Endodermal cell (in vitro differentiated cells): ENCODE results near the gene PPFIBP2. TPM values are rescaled to one million over a fixed set of nuclear protein-coding genes. Genes with fewer than 3 reads are reported as not detected.

Experiments used
- DNase-seq: peaks from one replicate; pipeline ENCODE4 v3.0.0-alpha.2; 2017
- H3K27ac ChIP-seq: 2 replicates; pipeline ENCODE4 v1.5.1; 2013; ENCODE audit warnings: mild to moderate bottlenecking, low read depth, low read length, moderate library complexity
- H3K27me3 ChIP-seq: 2 replicates; pipeline ENCODE4 v1.6.1; 2013; ENCODE audit warnings: mild to moderate bottlenecking, low read length, moderate library complexity; ENCODE audit not compliant: insufficient read depth, control insufficient read depth, poor library complexity, severe bottlenecking
- H3K36me3 ChIP-seq: 2 replicates; pipeline ENCODE4 v1.7.0; 2013; ENCODE audit warnings: mild to moderate bottlenecking, low read length, moderate library complexity; ENCODE audit not compliant: control insufficient read depth, insufficient read depth
- H3K4me1 ChIP-seq: one replicate; pipeline ENCODE4 v1.7.0; 2013; ENCODE audit warnings: low read length; ENCODE audit not compliant: control insufficient read depth, insufficient read depth
- H3K4me3 ChIP-seq: 2 replicates; pipeline ENCODE4 v1.5.1; 2013; ENCODE audit warnings: mild to moderate bottlenecking, low read length, moderate library complexity
- H3K9ac ChIP-seq: 2 replicates; pipeline ENCODE4 v1.6.1; 2013; ENCODE audit warnings: mild to moderate bottlenecking, low read length, moderate library complexity; ENCODE audit not compliant: poor library complexity, severe bottlenecking; ENCODE audit errors: extremely low read depth
- H3K9me3 ChIP-seq: 2 replicates; pipeline ENCODE4 v1.6.1; 2013; ENCODE audit warnings: mild to moderate bottlenecking, low read length, moderate library complexity; ENCODE audit not compliant: control insufficient read depth
- H3K27ac Mint-ChIP-seq: 2 replicates; pipeline ENCODE4 v1.8.0; 2020; ENCODE audit warnings: mixed read lengths
- H3K27me3 Mint-ChIP-seq: 2 replicates; pipeline ENCODE4 v1.8.0; 2021; ENCODE audit warnings: mild to moderate bottlenecking, mixed read lengths; ENCODE audit not compliant: insufficient read depth
- H3K36me3 Mint-ChIP-seq: 2 replicates; pipeline ENCODE4 v1.8.0; 2020; ENCODE audit warnings: low read depth, mixed read lengths
- H3K4me1 Mint-ChIP-seq: 2 replicates; pipeline ENCODE4 v1.8.0; 2020; ENCODE audit warnings: mixed read lengths
- H3K4me3 Mint-ChIP-seq: 2 replicates; pipeline ENCODE4 v1.8.0; 2020; ENCODE audit warnings: mild to moderate bottlenecking, moderate library complexity, mixed read lengths
- H3K9me3 Mint-ChIP-seq: 2 replicates; pipeline ENCODE4 v1.8.0; 2020; ENCODE audit warnings: mild to moderate bottlenecking, mixed read lengths
- WGBS, 2 experiments: methylation state at CpG; one replicate each; pipeline versions ENCODE4 v1.1.5 to v1.1.7; 2013; ENCODE audit warnings: missing lambda C conversion rate in 2 of 2, mixed read lengths in 1 of 2; ENCODE audit not compliant: insufficient coverage in 1 of 2, insufficient read length in 1 of 2; 5-methylcytosine and 5-hydroxymethylcytosine counted together
- total RNA-seq, 2 donors: library from RNA; stranded (reverse); fragmentation: NEBNext Ultra II Directional in 1 of 2; extraction: Animal tissue kit (Norgen Biotek cat#: 25700) in 1 of 2; gene quantifications; 2 replicates in 1 of 2; 3 replicates in 1 of 2; pipeline ENCODE4 v1.2.1, GENCODE V29; 2021
- TF ChIP-seq, protein P1 (sequence below): fragments of 200-600 bp; sonication (generic); conservative IDR thresholded peaks from 2 replicates; pipeline ENCODE4 v1.5.0; 2021; ENCODE audit warnings: antibody characterized with exemption, mild to moderate bottlenecking

Gene PPFIBP2
- total RNA-seq, 2 donors from 2014 or later = 149 to 195 TPM

DNA sequence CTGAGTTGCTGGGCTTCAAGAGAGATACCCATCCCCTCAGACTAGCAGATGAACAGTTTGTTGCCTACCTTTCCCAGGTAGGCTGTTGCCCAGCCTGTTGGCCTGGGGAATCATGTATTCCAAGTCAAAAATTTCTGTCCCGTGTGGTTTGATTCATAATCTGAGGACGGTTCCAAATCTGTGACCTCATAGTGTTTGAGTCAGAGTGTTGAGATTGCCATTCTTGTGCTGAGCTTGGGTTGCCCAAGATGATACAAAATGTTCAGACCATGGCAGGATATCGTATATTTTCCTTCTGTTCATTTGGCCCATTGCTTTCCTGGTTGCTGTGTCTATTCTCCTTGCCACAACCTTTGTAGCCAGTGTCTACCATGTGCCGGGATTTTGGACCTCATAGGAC lies 95.2 kb downstream of the PPFIBP2 start:
- WGBS, 2 experiments = 86 to 94% methylated on average over 4 of the region's 4 CpGs
- Histone ChIP-seq H3K4me3 (peak overlapping the region; percentile 73), H3K4me1 (peaks cover 18% of the 10 kb centered on the region), H3K27me3 (no peaks in the 10 kb centered on the region), H3K9me3 (no peaks in the 10 kb centered on the region), H3K9ac (no peak overlapping the region), H3K36me3 (peaks cover 41% of the 10 kb centered on the region), H3K27ac (no peak overlapping the region)
- Mint-ChIP-seq H3K27me3 (no peaks in the 10 kb centered on the region), H3K36me3 (peaks cover 54% of the 10 kb centered on the region), H3K4me3 (no peak overlapping the region), H3K27ac (no peak overlapping the region), H3K9me3 (no peaks in the 10 kb centered on the region), H3K4me1 (peaks cover 48% of the 10 kb centered on the region)
- TF ChIP-seq, protein P1, sequence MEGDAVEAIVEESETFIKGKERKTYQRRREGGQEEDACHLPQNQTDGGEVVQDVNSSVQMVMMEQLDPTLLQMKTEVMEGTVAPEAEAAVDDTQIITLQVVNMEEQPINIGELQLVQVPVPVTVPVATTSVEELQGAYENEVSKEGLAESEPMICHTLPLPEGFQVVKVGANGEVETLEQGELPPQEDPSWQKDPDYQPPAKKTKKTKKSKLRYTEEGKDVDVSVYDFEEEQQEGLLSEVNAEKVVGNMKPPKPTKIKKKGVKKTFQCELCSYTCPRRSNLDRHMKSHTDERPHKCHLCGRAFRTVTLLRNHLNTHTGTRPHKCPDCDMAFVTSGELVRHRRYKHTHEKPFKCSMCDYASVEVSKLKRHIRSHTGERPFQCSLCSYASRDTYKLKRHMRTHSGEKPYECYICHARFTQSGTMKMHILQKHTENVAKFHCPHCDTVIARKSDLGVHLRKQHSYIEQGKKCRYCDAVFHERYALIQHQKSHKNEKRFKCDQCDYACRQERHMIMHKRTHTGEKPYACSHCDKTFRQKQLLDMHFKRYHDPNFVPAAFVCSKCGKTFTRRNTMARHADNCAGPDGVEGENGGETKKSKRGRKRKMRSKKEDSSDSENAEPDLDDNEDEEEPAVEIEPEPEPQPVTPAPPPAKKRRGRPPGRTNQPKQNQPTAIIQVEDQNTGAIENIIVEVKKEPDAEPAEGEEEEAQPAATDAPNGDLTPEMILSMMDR = no peak
- no peak for DNase-seq

DNA sequence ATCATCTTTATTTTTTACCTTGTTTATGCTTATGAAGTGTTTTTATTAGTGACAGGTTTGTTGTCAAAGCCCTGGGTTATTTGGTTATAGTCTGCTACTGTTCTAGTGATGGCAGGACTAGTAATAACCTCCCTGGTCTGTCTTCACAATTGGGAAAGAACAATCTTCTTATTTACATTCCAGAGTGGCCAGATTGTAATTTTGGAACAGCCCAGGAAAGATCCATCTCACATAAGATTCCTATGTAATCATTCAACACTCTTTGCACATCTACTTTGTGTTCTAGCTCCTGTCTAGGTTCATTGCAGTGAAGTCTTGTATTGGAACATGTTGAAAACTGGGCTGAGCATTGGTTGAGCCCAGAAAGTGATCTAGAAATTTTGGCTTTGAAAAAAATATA lies 95.7 kb downstream of the PPFIBP2 start:
- no peak overlapping the region for H3K9ac ChIP-seq
- Mint-ChIP-seq H3K36me3 (peaks cover 59% of the 10 kb centered on the region), H3K27ac (no peak overlapping the region), H3K4me3 (no peak overlapping the region), H3K27me3 (no peaks in the 10 kb centered on the region), H3K9me3 (no peaks in the 10 kb centered on the region), H3K4me1 (peaks cover 48% of the 10 kb centered on the region)
- H3K36me3 ChIP-seq = peaks cover 46% of the 10 kb centered on the region
- H3K9me3 ChIP-seq = no peaks in the 10 kb centered on the region
- no peak overlapping the region for H3K27ac ChIP-seq
- no peaks in the 10 kb centered on the region for H3K27me3 ChIP-seq
- no peak for DNase-seq
- H3K4me1 ChIP-seq = peaks cover 18% of the 10 kb centered on the region
- H3K4me3 ChIP-seq = peak overlapping the region; percentile 73
- TF ChIP-seq, protein P1 = no peak

DNA sequence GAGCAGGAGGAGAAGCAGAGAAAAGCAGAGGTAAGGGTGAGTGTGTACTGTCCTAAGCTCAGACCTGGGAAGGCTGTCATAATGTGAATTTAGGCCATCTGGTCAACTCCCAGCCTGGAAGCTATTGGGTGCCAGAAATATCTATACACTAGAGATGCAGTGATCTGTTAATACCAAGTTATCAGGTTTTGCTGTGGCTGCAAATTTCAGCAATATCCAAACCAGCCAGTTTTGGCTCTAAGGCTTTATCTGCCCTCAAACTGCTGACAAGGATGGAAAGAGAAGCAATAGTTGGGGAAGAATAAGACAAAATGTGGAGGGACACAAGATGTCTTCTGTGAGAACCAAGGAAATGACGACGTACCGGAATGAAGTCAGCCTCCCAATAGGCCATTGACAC lies 96.6 kb downstream of the PPFIBP2 start:
- Histone ChIP-seq H3K4me3 (peak overlapping the region; percentile 73), H3K36me3 (peaks cover 54% of the 10 kb centered on the region), H3K9ac (no peak overlapping the region), H3K27ac (no peak overlapping the region), H3K9me3 (no peaks in the 10 kb centered on the region), H3K27me3 (no peaks in the 10 kb centered on the region), H3K4me1 (peaks cover 10% of the 10 kb centered on the region)
- Mint-ChIP-seq H3K36me3 (peaks cover 64% of the 10 kb centered on the region), H3K9me3 (no peaks in the 10 kb centered on the region), H3K27me3 (no peaks in the 10 kb centered on the region), H3K27ac (no peak overlapping the region), H3K4me1 (peaks cover 53% of the 10 kb centered on the region), H3K4me3 (no peak overlapping the region)
- TF ChIP-seq, protein P1 = no peak
- WGBS, 2 experiments = 94 to 98% methylated on average over 3 of the region's 3 CpGs
- no peak for DNase-seq
